ENCODE results near the gene PNMT. TPM values are rescaled to one million over a fixed set of nuclear protein-coding genes. Genes with fewer than 3 reads are reported as not detected.

Gene PNMT
- total RNA-seq, 3 donors from 2014 or later = 0.23 to 2.0 (median 1.5) TPM

GRCh38 chr17:39683295-39683939, 15.2 kb downstream of the PNMT start:
- DNase-seq = no peak
- TF ChIP-seq CTCF (IDR thresholded peaks at IDR 0.05) = no peak
- H3K36me3 ChIP-seq (ENCODE audit: low read depth) = no peaks in the 10 kb centered on the region
- no peak overlapping the region for H3K4me3 ChIP-seq
- ATAC-seq = no peak
- intact Hi-C loops (cut with DNase I, micrococcal nuclease) = no loop called here
- H3K9me3 ChIP-seq = no peaks in the 10 kb centered on the region
- peaks cover 26% of the 10 kb centered on the region for H3K4me1 ChIP-seq (ENCODE audit: low read depth)

- intact Hi-C loops (cut with DNase I, micrococcal nuclease) = no loop called here
- no peak for TF ChIP-seq CTCF (IDR thresholded peaks at IDR 0.05)
- Histone ChIP-seq H3K9me3 (no peaks in the 10 kb centered on the region), H3K4me1 (ENCODE audit: low read depth) (peaks cover 22% of the 10 kb centered on the region), H3K4me3 (no peak overlapping the region), H3K36me3 (ENCODE audit: low read depth) (no peaks in the 10 kb centered on the region)
- DNase-seq (peak in 2 of 3 donors; percentile 16 to 48), ATAC-seq (no peak)
These were observed 16.3 kb downstream of the PNMT start for GRCh38 chr17:39684369-39685192.

- Histone ChIP-seq H3K4me1 (ENCODE audit: low read depth) (peaks cover 14% of the 10 kb centered on the region), H3K9me3 (no peaks in the 10 kb centered on the region), H3K36me3 (ENCODE audit: low read depth) (no peaks in the 10 kb centered on the region), H3K4me3 (no peak overlapping the region)
- no peak for TF ChIP-seq CTCF (IDR thresholded peaks at IDR 0.05)
- ATAC-seq = peak; percentile 21
- intact Hi-C loops (cut with DNase I, micrococcal nuclease) = no loop called here
- peak in 1 of 3 donors; percentile 34 for DNase-seq
These were observed 18.9 kb downstream of the PNMT start for GRCh38 chr17:39687101-39687545.

GRCh38 chr17:39687546-39688474, 19.6 kb downstream of the PNMT start, which contains the start of gene PGAP3:
Gene PGAP3 (minus strand): TSS chr17:39688057. CDS start chr17:39688014, 43 bp downstream.
- H3K4me3 ChIP-seq = peak within 1 kb of the TSS; percentile 33
- ATAC-seq = peak; percentile 95
- no peaks in the 10 kb centered on the region for H3K36me3 ChIP-seq (ENCODE audit: low read depth)
- TF ChIP-seq CTCF (IDR thresholded peaks at IDR 0.05) = no peak
- peaks cover 14% of the 10 kb centered on the region for H3K4me1 ChIP-seq (ENCODE audit: low read depth)
- H3K9me3 ChIP-seq = no peaks in the 10 kb centered on the region
- peak; percentile 89 to 95 (median 93) for DNase-seq
- intact Hi-C loops (cut with DNase I, micrococcal nuclease) = no loop called here

GRCh38 chr17:39688475-39688835, 20.2 kb downstream of the PNMT start:
- ATAC-seq = peak; percentile 15
- Histone ChIP-seq H3K9me3 (no peaks in the 10 kb centered on the region), H3K4me3 (peak overlapping the region; percentile 33), H3K36me3 (ENCODE audit: low read depth) (no peaks in the 10 kb centered on the region), H3K4me1 (ENCODE audit: low read depth) (peaks cover 14% of the 10 kb centered on the region)
- DNase-seq = peak in 2 of 3 donors; percentile 17 to 32
- intact Hi-C loops (cut with DNase I, micrococcal nuclease) = no loop called here
- TF ChIP-seq CTCF (IDR thresholded peaks at IDR 0.05) = no peak
